Measurements from ENCODE around the gene CEACAM6.
"Not testable (repeated sequence)": the region's sequence is repeated elsewhere in the genome, so short reads cannot be mapped to it uniquely, and the experiment has no call there.

The CEACAM6 gene
- long read RNA-seq, donor 1, partial matches to known transcripts: 0 of 1 reads
- long read RNA-seq, donor 1, other reads (novel, unspliced or antisense): 0 of 1 reads
- long read RNA-seq, donor 2: 0 reads
- long read RNA-seq, donor 3: 0 reads
- long read RNA-seq, donor 4: 0 reads
- long read RNA-seq, donor 5: 0 reads
- long read RNA-seq, donor 6: 0 reads
- long read RNA-seq, donor 7: 0 reads
- long read RNA-seq, donor 8: 0 reads

- no peak for DNase-seq
Observed at GRCh38 chr19:41755328-41755913, at the start of gene CEACAM6. Gene CEACAM6 (plus strand): TSS chr19:41755530. CDS start chr19:41755639, 109 bp downstream.

- DNase-seq: peak; percentile 4
Observed at GRCh38 chr19:41706741-41707501, 48.4 kb upstream of the CEACAM6 start.

- no peak for DNase-seq
Observed at GRCh38 chr19:41707502-41707812, 47.9 kb upstream of the CEACAM6 start.

GRCh38 chr19:41707871-41708371 lies 47.4 kb upstream of the CEACAM6 start:
- no peak for DNase-seq

GRCh38 chr19:41708481-41708880 lies 46.8 kb upstream of the CEACAM6 start, which contains the start of gene CEACAM5:
Gene CEACAM5 (plus strand): TSS chr19:41708626. CDS start chr19:41708732, 106 bp downstream.
- DNase-seq: no peak

- DNase-seq: not testable (repeated sequence)
Observed at GRCh38 chr19:41709516-41709915, 45.8 kb upstream of the CEACAM6 start.

- DNase-seq: no peak
Observed at GRCh38 chr19:41709951-41710645, 45.2 kb upstream of the CEACAM6 start.

GRCh38 chr19:41711376-41712261 lies 43.7 kb upstream of the CEACAM6 start:
- no peak for DNase-seq

GRCh38 chr19:41714598-41714997 lies 40.7 kb upstream of the CEACAM6 start:
- no peak for DNase-seq

- DNase-seq: no peak
Observed at GRCh38 chr19:41718761-41719160, 36.6 kb upstream of the CEACAM6 start.

- DNase-seq: no peak
Observed at GRCh38 chr19:41720103-41720502, 35.2 kb upstream of the CEACAM6 start.

- no peak for DNase-seq
Observed at GRCh38 chr19:41726493-41726892, 28.8 kb upstream of the CEACAM6 start.

- no peak for DNase-seq
Observed at GRCh38 chr19:41734156-41734555, 21.2 kb upstream of the CEACAM6 start.

- DNase-seq: no peak
Observed at GRCh38 chr19:41734585-41734984, 20.7 kb upstream of the CEACAM6 start.

- DNase-seq: no peak
Observed at GRCh38 chr19:41735071-41735600, 20.2 kb upstream of the CEACAM6 start.

GRCh38 chr19:41739361-41739760 lies 16.0 kb upstream of the CEACAM6 start:
- no peak for DNase-seq

- DNase-seq: no peak
Observed at GRCh38 chr19:41740415-41741243, 14.7 kb upstream of the CEACAM6 start.

- no peak for DNase-seq
Observed at GRCh38 chr19:41741244-41741554, 14.1 kb upstream of the CEACAM6 start.

GRCh38 chr19:41744850-41745249 lies 10.5 kb upstream of the CEACAM6 start:
- DNase-seq: no peak

GRCh38 chr19:41745756-41746155 lies 9.6 kb upstream of the CEACAM6 start:
- DNase-seq: no peak

Data from right kidney (tissue), 9 donors.